Dermis blood vessel endothelial cell (primary cell): Measurements from ENCODE around the gene SLC8B1. TPM values are rescaled to one million over a fixed set of nuclear protein-coding genes. Genes with fewer than 3 reads are reported as not detected.
"Not testable (repeated sequence)": the region's sequence is repeated elsewhere in the genome, so short reads cannot be mapped to it uniquely, and the experiment has no call there.

Experiments used
- DNase-seq: peaks from one replicate; pipeline ENCODE4 v3.0.0; 2010
- total RNA-seq: library from RNA; depleted of rRNA; stranded (reverse); fragments of >200 nt; gene quantifications from 2 replicates; pipeline ENCODE4 v1.2.3, GENCODE V29; 2014

SLC8B1 gene
- total RNA-seq, 1 donor from 2014 or later, result 25.2 TPM

GRCh38 chr12:113354192-113354591, 19.3 kb upstream of the SLC8B1 start:
- DNase-seq, result not testable (repeated sequence)

- DNase-seq, result no peak
Observed at GRCh38 chr12:113351089-113351488, 16.2 kb upstream of the SLC8B1 start.

- DNase-seq, result no peak
Observed at GRCh38 chr12:113348849-113349536, 14.1 kb upstream of the SLC8B1 start.

GRCh38 chr12:113347892-113348291, 13.0 kb upstream of the SLC8B1 start:
- no peak for DNase-seq

GRCh38 chr12:113347107-113347506, 12.2 kb upstream of the SLC8B1 start:
- no peak for DNase-seq

GRCh38 chr12:113346353-113346752, 11.4 kb upstream of the SLC8B1 start:
- DNase-seq, result no peak

GRCh38 chr12:113345318-113345717, 10.4 kb upstream of the SLC8B1 start:
- no peak for DNase-seq

- DNase-seq, result no peak
Observed at GRCh38 chr12:113341535-113341934, 6.6 kb upstream of the SLC8B1 start.

- DNase-seq, result no peak
Observed at GRCh38 chr12:113340061-113340460, 5.2 kb upstream of the SLC8B1 start.

- no peak for DNase-seq
Observed at GRCh38 chr12:113339540-113339939, 4.6 kb upstream of the SLC8B1 start.

- peak; percentile 40 for DNase-seq
Observed at GRCh38 chr12:113333877-113334785, 778 bp downstream of the SLC8B1 start.

GRCh38 chr12:113333418-113333750, 1.5 kb downstream of the SLC8B1 start:
- no peak for DNase-seq

- no peak for DNase-seq
Observed at GRCh38 chr12:113332688-113333417, 2.1 kb downstream of the SLC8B1 start.

- no peak for DNase-seq
Observed at GRCh38 chr12:113330505-113330904, 4.4 kb downstream of the SLC8B1 start.

- no peak for DNase-seq
Observed at GRCh38 chr12:113329791-113330417, 5.0 kb downstream of the SLC8B1 start.

GRCh38 chr12:113329022-113329790, 5.7 kb downstream of the SLC8B1 start:
- no peak for DNase-seq

- no peak for DNase-seq
Observed at GRCh38 chr12:113328368-113328889, 6.5 kb downstream of the SLC8B1 start.

- DNase-seq, result no peak
Observed at GRCh38 chr12:113326775-113327395, 8.0 kb downstream of the SLC8B1 start.

- no peak for DNase-seq
Observed at GRCh38 chr12:113325916-113326315, 9.0 kb downstream of the SLC8B1 start.

GRCh38 chr12:113322343-113322742, 12.6 kb downstream of the SLC8B1 start:
- DNase-seq, result no peak

GRCh38 chr12:113320401-113320800, 14.5 kb downstream of the SLC8B1 start:
- DNase-seq, result no peak
